H1 (cell line): ENCODE results near the gene SPAG16. TPM values are rescaled to one million over a fixed set of nuclear protein-coding genes. Genes with fewer than 3 reads are reported as not detected.

Source experiments
- CTCF ChIA-PET: fragments of 300-600 bp; sonication (Branson Sonifier 250); formaldehyde crosslinking; loops from one replicate; lab custom pipeline; 2021; ENCODE audit not compliant: partially characterized antibody; lab: Charles Lee
- POLR2A ChIA-PET: fragments of 300-600 bp; sonication (Branson Sonifier 250); formaldehyde crosslinking; loops from one replicate; lab custom pipeline; 2021; ENCODE audit warnings: inconsistent platforms; ENCODE audit not compliant: partially characterized antibody; lab: Charles Lee
- DNase-seq, 2 experiments: peaks; one replicate each; pipeline versions ENCODE4 v3.0.0 to v3.0.0-alpha.2; 2010 to 2022; ENCODE audit warnings: low spot score in 2 of 2, low read depth in 1 of 2, mixed read lengths in 1 of 2
- FAIRE-seq: peaks from 2 replicates; lab custom pipeline; 2011; peaks lifted over from hg19 to GRCh38; lab: Jason Lieb, UNC
- H2AFZ ChIP-seq: 2 replicates; pipeline ENCODE4 v1.8.1; 2012; ENCODE audit warnings: low read length, inconsistent platforms
- H2AK5ac ChIP-seq: 2 replicates; pipeline ENCODE4 v1.6.1; 2013; ENCODE audit warnings: low read depth, low read length
- H2BK120ac ChIP-seq: replicated peaks from 2 replicates; pipeline ENCODE3; 2013; ENCODE audit warnings: low read depth, low read length, inconsistent platforms
- H2BK12ac ChIP-seq: 2 replicates; pipeline ENCODE4 v1.6.1; 2013; ENCODE audit warnings: low read depth, low read length
- H2BK15ac ChIP-seq: 2 replicates; pipeline ENCODE4 v1.6.1; 2013; ENCODE audit warnings: low read length
- H2BK20ac ChIP-seq: 2 replicates; pipeline ENCODE4 v1.6.1; 2013; ENCODE audit warnings: low read length
- H2BK5ac ChIP-seq: 2 replicates; pipeline ENCODE4 v1.6.1; 2013; ENCODE audit warnings: low read depth, low read length
- H3K14ac ChIP-seq: 2 replicates; pipeline ENCODE4 v1.6.1; 2013; ENCODE audit warnings: inconsistent platforms; ENCODE audit not compliant: insufficient read length
- H3K18ac ChIP-seq: 2 replicates; pipeline ENCODE4 v1.6.1; 2013; ENCODE audit warnings: low read length; ENCODE audit errors: extremely low read depth
- H3K23ac ChIP-seq: 2 replicates; pipeline ENCODE4 v1.6.1; 2013; ENCODE audit warnings: inconsistent platforms; ENCODE audit not compliant: insufficient read length
- H3K23me2 ChIP-seq: 2 replicates; pipeline ENCODE4 v1.6.1; 2013; ENCODE audit warnings: low read depth, low read length
- H3K27ac ChIP-seq: 2 replicates; pipeline ENCODE4 v1.6.1; 2011; ENCODE audit warnings: low read depth, low read length, inconsistent platforms
- H3K27me3 ChIP-seq, 4 experiments: replicated peaks in 1 of 4; 1 replicate in 1 of 4; 2 replicates in 3 of 4; pipeline versions ENCODE4 v1.6.1 to v1.8.1; 2011 to 2013; ENCODE audit warnings: low read length in 3 of 4, mild to moderate bottlenecking in 3 of 4, inconsistent platforms in 2 of 4, mixed read lengths in 2 of 4, moderate library complexity in 1 of 4; ENCODE audit not compliant: control insufficient read depth in 3 of 4, insufficient read depth in 3 of 4; ENCODE audit errors: extremely low read depth in 1 of 4
- H3K36me3 ChIP-seq, 4 experiments: 2 replicates each; pipeline versions ENCODE4 v1.6.1 to v1.8.1; 2011 to 2013; ENCODE audit warnings: mild to moderate bottlenecking in 4 of 4, low read length in 3 of 4, moderate library complexity in 2 of 4, control low read depth in 1 of 4, inconsistent platforms in 1 of 4; ENCODE audit not compliant: insufficient read depth in 4 of 4, control insufficient read depth in 2 of 4
- H3K4ac ChIP-seq: replicated peaks from 2 replicates; pipeline ENCODE3; 2013; ENCODE audit warnings: low read length, low read depth, mixed read lengths, inconsistent platforms; ENCODE audit not compliant: insufficient read length
- H3K4me1 ChIP-seq, 4 experiments: replicated peaks in 1 of 4; 1 replicate in 1 of 4; 2 replicates in 3 of 4; pipeline versions ENCODE4 v1.6.1 to v1.8.1; 2011 to 2013; ENCODE audit warnings: low read length in 3 of 4, inconsistent platforms in 2 of 4, mixed read lengths in 1 of 4; ENCODE audit not compliant: insufficient read depth in 4 of 4, control insufficient read depth in 3 of 4
- H3K4me2 ChIP-seq, 2 experiments: 2 replicates each; pipeline versions ENCODE4 v1.6.1 to v1.8.1; 2011 to 2013; ENCODE audit warnings: low read depth in 2 of 2, low read length in 2 of 2, control low read depth in 1 of 2, inconsistent platforms in 1 of 2, mild to moderate bottlenecking in 1 of 2; ENCODE audit not compliant: insufficient read depth in 1 of 2
- H3K4me3 ChIP-seq, 4 experiments: fragments of 200-600, 300-600 bp in 1 of 4; sonication (generic), shearing (Covaris generic), sonication (Bioruptor Twin) in 1 of 4; 2 replicates each; pipeline versions ENCODE4 v1.5.1 to v1.8.1; 2011 to 2016; ENCODE audit warnings: low read length in 4 of 4, low read depth in 3 of 4, control low read depth in 2 of 4, inconsistent platforms in 2 of 4, mild to moderate bottlenecking in 2 of 4, mixed read lengths in 1 of 4, moderate library complexity in 1 of 4; ENCODE audit not compliant: insufficient read depth in 2 of 4; ENCODE audit errors: extremely low read depth in 1 of 4
- H3K56ac ChIP-seq: replicated peaks from 2 replicates; pipeline ENCODE3; 2013; ENCODE audit warnings: low read depth, mild to moderate bottlenecking, mixed read lengths, low read length, inconsistent platforms; ENCODE audit not compliant: insufficient read length
- H3K79me1 ChIP-seq: 2 replicates; pipeline ENCODE4 v1.6.1; 2013; ENCODE audit warnings: low read depth, low read length, control low read depth
- H3K79me2 ChIP-seq, 2 experiments: 2 replicates each; pipeline versions ENCODE4 v1.6.1 to v1.8.1; 2012 to 2013; ENCODE audit warnings: low read length in 2 of 2, mild to moderate bottlenecking in 2 of 2, inconsistent platforms in 1 of 2; ENCODE audit not compliant: insufficient read depth in 2 of 2, control insufficient read depth in 1 of 2
- H3K9ac ChIP-seq, 4 experiments: replicated peaks in 1 of 4; 1 replicate in 1 of 4; 2 replicates in 3 of 4; pipeline versions ENCODE4 v1.6.1 to v1.8.1; 2011 to 2013; ENCODE audit warnings: low read depth in 3 of 4, low read length in 3 of 4, control low read depth in 2 of 4, mild to moderate bottlenecking in 2 of 4, moderate library complexity in 2 of 4, inconsistent platforms in 1 of 4; ENCODE audit errors: extremely low read depth in 1 of 4
- H3K9me3 ChIP-seq, 2 experiments: 2 replicates each; pipeline versions ENCODE4 v1.6.1 to v1.8.1; 2012 to 2013; ENCODE audit warnings: mild to moderate bottlenecking in 2 of 2, moderate library complexity in 2 of 2, control low read depth in 1 of 2, inconsistent platforms in 1 of 2, low read depth in 1 of 2, low read length in 1 of 2, mixed read lengths in 1 of 2; ENCODE audit not compliant: insufficient read depth in 2 of 2
- H4K20me1 ChIP-seq, 2 experiments: replicated peaks in 1 of 2; 2 replicates each; pipeline versions ENCODE3 to v1.8.1; 2011 to 2013; ENCODE audit warnings: inconsistent platforms in 2 of 2, low read length in 2 of 2, mild to moderate bottlenecking in 1 of 2; ENCODE audit not compliant: insufficient read depth in 2 of 2, control insufficient read depth in 1 of 2
- H4K5ac ChIP-seq: 2 replicates; pipeline ENCODE4 v1.6.1; 2013; ENCODE audit warnings: low read length, low read depth, mixed read lengths, inconsistent platforms; ENCODE audit not compliant: insufficient read length
- H4K8ac ChIP-seq: 2 replicates; pipeline ENCODE4 v1.8.0; 2013; ENCODE audit warnings: mild to moderate bottlenecking, moderate library complexity, low read length, inconsistent platforms; ENCODE audit not compliant: insufficient read depth; ENCODE audit errors: extremely low read depth
- H4K91ac ChIP-seq: replicated peaks from 2 replicates; pipeline ENCODE3; 2013; ENCODE audit warnings: low read length, mixed read lengths, inconsistent platforms; ENCODE audit not compliant: insufficient read length
- BCL11A ChIP-seq, 2 experiments: IDR thresholded peaks; one replicate each; pipeline ENCODE4 v1.6.1; 2011; ENCODE audit warnings: low read depth in 2 of 2, low read length in 2 of 2, mild to moderate bottlenecking in 2 of 2
- CTBP2 ChIP-seq: IDR thresholded peaks from 2 replicates; pipeline ENCODE4 v1.7.0; 2011; ENCODE audit warnings: borderline replicate concordance, mild to moderate bottlenecking, moderate library complexity, mixed read lengths, low read length; ENCODE audit not compliant: insufficient read depth, insufficient read length
- EGR1 ChIP-seq: IDR thresholded peaks from 2 replicates; pipeline ENCODE4 v1.6.1; 2011; ENCODE audit warnings: low read depth, low read length, borderline replicate concordance
- JUND ChIP-seq: IDR thresholded peaks from 2 replicates; pipeline ENCODE4 v1.6.1; 2011; ENCODE audit warnings: mild to moderate bottlenecking, improper control_type of control experiment, low read length
- RAD21 ChIP-seq, 2 experiments: IDR thresholded peaks in 1 of 2; conservative IDR thresholded peaks in 1 of 2; 2 replicates each; pipeline ENCODE4 v1.6.1; 2011; ENCODE audit warnings: low read depth in 2 of 2, low read length in 2 of 2, improper control_type of control experiment in 1 of 2, inconsistent platforms in 1 of 2, mild to moderate bottlenecking in 1 of 2, moderate library complexity in 1 of 2
- RNF2 ChIP-seq: fragments of 200-900, 300-1000 bp; sonication (generic); IDR thresholded peaks from 2 replicates; pipeline ENCODE4 v1.7.1; 2016; ENCODE audit warnings: borderline replicate concordance, low read depth, mild to moderate bottlenecking, antibody characterized with exemption, low read length; ENCODE audit not compliant: poor library complexity, severe bottlenecking; ENCODE audit errors: missing control alignments
- RXRA ChIP-seq: IDR thresholded peaks from 2 replicates; pipeline ENCODE4 v1.6.1; 2011; ENCODE audit warnings: low read depth, mild to moderate bottlenecking, low read length, moderate library complexity; ENCODE audit not compliant: insufficient read depth
- SIX5 ChIP-seq: IDR thresholded peaks from 2 replicates; pipeline ENCODE4 v1.6.1; 2011; ENCODE audit warnings: mild to moderate bottlenecking, low read depth, low read length
- SP1 ChIP-seq: IDR thresholded peaks from 2 replicates; pipeline ENCODE4 v1.6.1; 2011; ENCODE audit warnings: low read depth, low read length
- SUZ12 ChIP-seq: fragments of 200-600 bp; sonication (generic); IDR thresholded peaks from 2 replicates; pipeline ENCODE4 v1.6.1; 2012; ENCODE audit warnings: mild to moderate bottlenecking, inconsistent platforms, low read length, moderate library complexity, mixed read lengths
- TEAD4 ChIP-seq: IDR thresholded peaks from 2 replicates; pipeline ENCODE4 v1.6.1; 2012; ENCODE audit warnings: low read depth, low read length, inconsistent platforms, mixed read lengths
- ZNF274 ChIP-seq: IDR thresholded peaks from 2 replicates; pipeline ENCODE4 v1.7.0; 2012; ENCODE audit warnings: low read length, borderline replicate concordance; ENCODE audit errors: extremely low read depth
- WGBS, 2 experiments: shearing (Covaris generic) in 1 of 2; methylation state at CpG; one replicate each; pipeline versions ENCODE4 v1.1.6 to v1.1.7; 2013 to 2015; ENCODE audit warnings: low lambda C conversion rate in 2 of 2, mixed read lengths in 2 of 2, inconsistent platforms in 1 of 2, low coverage in 1 of 2, missing lambda C conversion rate in 1 of 2; ENCODE audit not compliant: insufficient replicate concordance in 2 of 2, insufficient coverage in 1 of 2, insufficient read length in 1 of 2; ENCODE audit errors: extremely low coverage in 1 of 2, missing lambda C conversion rate in 1 of 2; 5-methylcytosine and 5-hydroxymethylcytosine counted together
- polyA plus RNA-seq, 7 experiments: library from polyadenylated mRNA; depleted of rRNA in 3 of 7; stranded (reverse) in 5 of 7; unstranded in 2 of 7; fragments of >200 nt in 5 of 7; fragments of 200-250 nt in 2 of 7; gene quantifications; 1 replicate in 5 of 7; 2 replicates in 1 of 7; 4 replicates in 1 of 7; pipeline versions ENCODE4 v1.2.1 to v1.2.3, GENCODE V29; 2011 to 2013; ENCODE audit warnings: missing spikeins in 2 of 7, mixed read lengths in 2 of 7
- total RNA-seq: library from RNA; stranded (reverse); fragmentation: NEBNext Ultra II Directional; extraction: Animal tissue kit (Norgen Biotek cat#: 25700); gene quantifications from 2 replicates; pipeline ENCODE4 v1.2.1, GENCODE V29; 2021

SPAG16 gene
- total and polyA plus RNA-seq, 2 of the 8 experiments (the other 6 are each of a cell fraction or from before 2014, with no cell fraction given): 6.0 to 14.9 TPM

DNA sequence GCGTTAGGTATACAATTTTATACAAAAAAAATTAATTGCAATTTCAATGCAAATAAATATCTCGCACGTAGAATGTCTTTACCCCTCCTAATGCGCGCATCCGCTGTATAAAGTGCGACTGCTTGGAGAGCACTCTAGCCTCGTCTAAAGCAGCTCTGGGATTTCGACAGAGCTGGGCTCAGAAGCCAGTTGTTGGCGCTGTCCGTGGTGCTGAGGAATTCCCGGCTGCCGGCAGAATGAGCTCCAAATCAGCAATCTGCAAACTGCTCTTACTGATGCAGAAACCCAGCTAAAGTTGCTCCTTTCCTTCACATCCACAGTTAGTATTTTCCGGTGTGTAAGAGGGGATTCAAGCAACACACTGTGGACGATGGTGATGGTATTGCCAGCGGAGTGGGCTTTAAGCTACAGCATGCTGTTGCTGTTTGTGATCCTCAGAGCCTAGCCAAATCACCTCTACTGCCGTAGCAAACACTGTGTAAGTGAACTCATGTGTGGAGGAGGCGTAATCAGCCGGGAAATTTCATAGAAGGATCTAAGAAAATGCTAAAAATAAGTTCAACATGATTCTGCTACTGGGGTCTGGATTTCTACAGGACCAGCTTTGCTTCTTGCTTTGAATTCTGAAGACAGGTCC lies 1126.8 kb downstream of the SPAG16 start, which contains the start of gene VWC2L:
Gene VWC2L, plus strand, starts transcription at position 137 of the 637 bp plus-strand sequence. CDS start 3,140 bp downstream, outside the sequence.
- CTCF ChIA-PET: interaction anchor here (0.6 to 1.5 kb wide), 6 partner anchors 10 to 485 kb away, joined by 3 read pairs; no protein-coding TSS in a partner anchor
- Histone ChIP-seq H3K4me3 (peak within 1 kb of the TSS in 1 of 4 experiments; percentile 32; a peak in 2 of 8 replicates), H4K8ac (no peak within 1 kb of the TSS), H3K18ac (no peak within 1 kb of the TSS), H3K79me2 (no peaks in the 10 kb centered on the region), H3K36me3 (no peaks in the 10 kb centered on the region), H2BK120ac (no peak within 1 kb of the TSS), H3K27ac (no peak within 1 kb of the TSS), H3K56ac (no peak within 1 kb of the TSS), H3K4ac (no peak within 1 kb of the TSS), H2BK20ac (no peak within 1 kb of the TSS), H3K4me2 (peak within 1 kb of the TSS; percentile 9 to 12; a peak in 2 of 4 replicates), H3K23ac (no peak within 1 kb of the TSS), H3K23me2 (no peaks in the 10 kb centered on the region), H2BK12ac (no peak within 1 kb of the TSS), H2AK5ac (no peak within 1 kb of the TSS), H3K9me3 (no peaks in the 10 kb centered on the region), H2BK15ac (no peak within 1 kb of the TSS), H3K9ac (no peak within 1 kb of the TSS), H4K20me1 (no peaks in the 10 kb centered on the region), H3K27me3 (no peaks in the 10 kb centered on the region), H4K5ac (no peak within 1 kb of the TSS), H4K91ac (no peak within 1 kb of the TSS), H3K4me1 (no peaks in the 10 kb centered on the region), H2AFZ (no peak within 1 kb of the TSS), H2BK5ac (no peak within 1 kb of the TSS), H3K14ac (no peak within 1 kb of the TSS), H3K79me1 (no peaks in the 10 kb centered on the region)
- FAIRE-seq: peak; percentile 86
- WGBS, 2 experiments: 24% methylated on average over 19 of the region's 19 CpGs; no CpG with 5 or more reads in 1 of the 2 experiments
- DNase-seq: peak; percentile 79 to 92
- POLR2A ChIA-PET: no interaction called here
- TF ChIP-seq TEAD4 (peak; percentile 95), JUND (0 out of 2 replicates have a peak, but pooled peaks have one; percentile 29), SUZ12 (no peak), CTBP2 (no peak), SIX5 (no peak), ZNF274 (no peak), SP1 (no peak), RAD21 (IDR thresholded peaks at IDR 0.05 in 1 of 2, conservative IDR thresholded peaks at IDR 0.05 in 1 of 2; ENCODE audit: low read depth in 2 of 2, low read length in 2 of 2) (peak; percentile 37 to 45), RXRA (no peak), EGR1 (no peak), RNF2 (no peak), BCL11A (IDR thresholded peaks at IDR 0.05; ENCODE audit: low read depth in 2 of 2, low read length in 2 of 2) (no peak)
